GM12874 (cell line): Measurements from ENCODE around the gene ERCC5.
A peak's percentile ranks its signal among the peaks of the same experiment; 100 is the strongest.

ENCODE experiments used
- CTCF ChIP-seq: IDR thresholded peaks from 2 replicates; pipeline ENCODE4 v1.5.1; 2011; ENCODE audit warnings: low read depth, mild to moderate bottlenecking, control low read depth, low read length, moderate library complexity; ENCODE audit not compliant: insufficient read depth

ERCC5 gene

GRCh38 chr13:102897371-102898138 lies 51.7 kb downstream of the ERCC5 start:
- TF ChIP-seq CTCF = no peak

- TF ChIP-seq CTCF = no peak
Measured at GRCh38 chr13:102900193-102900608, 54.4 kb downstream of the ERCC5 start.

- TF ChIP-seq CTCF = no peak
Measured at GRCh38 chr13:102901056-102901455, 55.2 kb downstream of the ERCC5 start.

- TF ChIP-seq CTCF = no peak
Measured at GRCh38 chr13:102901615-102902305, 55.9 kb downstream of the ERCC5 start.

- no peak for TF ChIP-seq CTCF
Measured at GRCh38 chr13:102902789-102903347, 57.0 kb downstream of the ERCC5 start.

- TF ChIP-seq CTCF = peak; percentile 39; the same call in 1 of the 2 replicates
Measured at GRCh38 chr13:102903659-102904407, 58.0 kb downstream of the ERCC5 start.

GRCh38 chr13:102904408-102904862 lies 58.6 kb downstream of the ERCC5 start:
- TF ChIP-seq CTCF = no peak
